Panc1 (cell line): Measurements from ENCODE around the gene RHOJ. TPM values are rescaled to one million over a fixed set of nuclear protein-coding genes. Genes with fewer than 3 reads are reported as not detected.

Source experiments
- ATAC-seq: fragments of 200-7000 bp; cut with Tn5 transposase; 2 replicates; pipeline ENCODE4 v1.9.1; 2020; ENCODE audit warnings: mild to moderate bottlenecking, moderate library complexity
- BruUV-seq: library from RNA; stranded (reverse); fragments of 400-500 nt; replicated peaks from 2 replicates; lab custom pipeline; 2021; lab: Mats Ljungman, UMichigan
- CTCF ChIA-PET: fragments of 300-600 bp; sonication (Branson Sonifier 250); formaldehyde crosslinking; loops from one replicate; lab custom pipeline; 2022; ENCODE audit warnings: antibody characterized with exemption; lab: Charles Lee
- POLR2A ChIA-PET: fragments of 300-600 bp; sonication (Branson Sonifier 250); formaldehyde crosslinking; loops from one replicate; lab custom pipeline; 2022; ENCODE audit warnings: antibody characterized with exemption; lab: Charles Lee
- DNase-seq: peaks from one replicate; pipeline ENCODE4 v3.0.0-alpha.2; 2010; ENCODE audit warnings: low read depth, low spot score
- H3K27ac ChIP-seq: 2 replicates; pipeline ENCODE4 v1.5.1; 2011; ENCODE audit warnings: mild to moderate bottlenecking, low read length, inconsistent platforms
- H3K27me3 ChIP-seq: fragments of 200-500 bp; sonication (Bioruptor generic); 2 replicates; pipeline ENCODE4 v1.6.0; 2014; ENCODE audit warnings: low read length, inconsistent platforms; ENCODE audit not compliant: control insufficient read depth, insufficient read depth
- H3K36me3 ChIP-seq: fragments of 200-500 bp; sonication (Bioruptor generic); 2 replicates; pipeline ENCODE4 v1.5.1; 2014; ENCODE audit warnings: inconsistent platforms, mild to moderate bottlenecking, low read length, moderate library complexity; ENCODE audit not compliant: control insufficient read depth, insufficient read depth
- H3K4me1 ChIP-seq: 2 replicates; pipeline ENCODE4 v1.5.1; 2011; ENCODE audit warnings: inconsistent platforms, mild to moderate bottlenecking, low read length, moderate library complexity; ENCODE audit not compliant: control insufficient read depth, insufficient read depth
- H3K4me3 ChIP-seq, 2 experiments: 2 replicates each; pipeline ENCODE4 v1.5.1; 2011 to 2012; ENCODE audit warnings: low read depth in 2 of 2, low read length in 2 of 2, mild to moderate bottlenecking in 2 of 2, inconsistent platforms in 1 of 2, moderate library complexity in 1 of 2
- H3K9me3 ChIP-seq: fragments of 200-500 bp; sonication (Bioruptor generic); 2 replicates; pipeline ENCODE4 v1.5.1; 2014; ENCODE audit warnings: low read depth, mild to moderate bottlenecking, inconsistent platforms, low read length, moderate library complexity; ENCODE audit not compliant: control insufficient read depth, insufficient read depth
- CTCF ChIP-seq: fragments of 450-650 bp; IDR thresholded peaks from 2 replicates; pipeline ENCODE4 v1.5.1; 2017; ENCODE audit warnings: mild to moderate bottlenecking
- POLR2AphosphoS5 ChIP-seq: IDR thresholded peaks from 2 replicates; pipeline ENCODE4 v1.6.1; 2012; ENCODE audit warnings: mild to moderate bottlenecking, low read depth, low read length, moderate library complexity
- REST ChIP-seq, 2 experiments: IDR thresholded peaks; 2 replicates each; pipeline ENCODE4 v1.6.1; 2011 to 2012; ENCODE audit warnings: low read depth in 2 of 2, control low read depth in 1 of 2, low read length in 1 of 2, mild to moderate bottlenecking in 1 of 2, moderate library complexity in 1 of 2; ENCODE audit not compliant: insufficient read depth in 1 of 2
- SIN3A ChIP-seq: IDR thresholded peaks from 2 replicates; pipeline ENCODE4 v1.6.1; 2012; ENCODE audit warnings: low read depth, mild to moderate bottlenecking, low read length, moderate library complexity, borderline replicate concordance; ENCODE audit not compliant: insufficient read depth
- TCF7L2 ChIP-seq: IDR thresholded peaks from 2 replicates; pipeline ENCODE4 v1.6.1; 2011; ENCODE audit warnings: mild to moderate bottlenecking, low read depth, low read length, inconsistent platforms
- in situ Hi-C: cut with HindIII; loops from 2 replicates; pipeline ENCODE4 v1.10.0; 2016; ENCODE audit warnings: low sequenced_read_pairs, low pct_unique_long_range_greater_than_20kb
- intact Hi-C: fragments of 100-400 bp; cut with micrococcal nuclease; formaldehyde crosslinking; loops from one replicate; pipeline ENCODE4 v1.10.0; 2022; ENCODE audit not compliant: unreplicated experiment
- total RNA-seq: library from RNA; stranded (reverse); gene quantifications from one replicate; pipeline ENCODE4 v1.2.1, GENCODE V29; 2021; ENCODE audit not compliant: unreplicated experiment

RHOJ gene
- total RNA-seq, 1 experiment from 2014 or later, result 0.28 TPM

- H3K4me3 ChIP-seq, result no peak overlapping the region
- H3K9me3 ChIP-seq, result no peaks in the 10 kb centered on the region
- ChIA-PET POLR2A (no interaction called here), CTCF (interaction anchor here (0.7 kb wide), 2 partner anchors 192 to 581 kb away, joined by 4 to 8 read pairs; no protein-coding TSS in a partner anchor)
- no TSS peak for BruUV-seq
- in situ Hi-C loops, result no loop called here
- no peak overlapping the region for H3K27ac ChIP-seq
- H3K4me1 ChIP-seq, result no peaks in the 10 kb centered on the region
- ATAC-seq (no peak), DNase-seq (no peak)
- intact Hi-C loops, result no loop called here
- no peaks in the 10 kb centered on the region for H3K27me3 ChIP-seq
- TF ChIP-seq POLR2AphosphoS5 (no peak), CTCF (no peak), SIN3A (no peak), REST (IDR thresholded peaks at IDR 0.05; ENCODE audit: insufficient read depth in 1 of 2, low read depth in 2 of 2, low read length in 1 of 2) (no peak), TCF7L2 (no peak)
- H3K36me3 ChIP-seq, result no peaks in the 10 kb centered on the region
Observed at GRCh38 chr14:63292805-63293204, 88.6 kb downstream of the RHOJ start.

GRCh38 chr14:63295231-63295685, 91.0 kb downstream of the RHOJ start:
- intact Hi-C loops (no loop called here), in situ Hi-C loops (no loop called here)
- ChIA-PET POLR2A (no interaction called here), CTCF (no interaction called here)
- H3K27me3 ChIP-seq, result no peaks in the 10 kb centered on the region
- H3K27ac ChIP-seq, result no peak overlapping the region
- H3K4me1 ChIP-seq, result no peaks in the 10 kb centered on the region
- DNase-seq, result no peak
- no peak for TF ChIP-seq REST (IDR thresholded peaks at IDR 0.05; ENCODE audit: insufficient read depth in 1 of 2, low read depth in 2 of 2, low read length in 1 of 2)
- TF ChIP-seq CTCF, result no peak
- TF ChIP-seq TCF7L2, result no peak
- no peak for TF ChIP-seq POLR2AphosphoS5
- no peak for TF ChIP-seq SIN3A
- no peak for ATAC-seq
- no peak overlapping the region for H3K4me3 ChIP-seq
- no peaks in the 10 kb centered on the region for H3K9me3 ChIP-seq
- BruUV-seq, result no TSS peak
- no peaks in the 10 kb centered on the region for H3K36me3 ChIP-seq
